Stomach (tissue), 4 donors: ENCODE results near the gene TBCK.
"Not testable (repeated sequence)": the region's sequence is repeated elsewhere in the genome, so short reads cannot be mapped to it uniquely, and the experiment has no call there.

Experiments used
- EP300 ChIP-seq: sonication (generic); formaldehyde crosslinking; IDR thresholded peaks from one replicate; pipeline ENCODE4 v1.6.1; 2017; ENCODE audit warnings: antibody characterized with exemption
- POLR2A ChIP-seq, 4 donors: fragments of 450-650 bp; IDR thresholded peaks; one replicate each; pipeline ENCODE4 v1.6.1; 2016; ENCODE audit warnings: antibody characterized with exemption in 4 of 4, control low read depth in 2 of 4, mild to moderate bottlenecking in 1 of 4, moderate library complexity in 1 of 4
- POLR2AphosphoS5 ChIP-seq, 3 donors: sonication (generic); formaldehyde crosslinking; IDR thresholded peaks; one replicate each; pipeline ENCODE4 v1.6.1; 2016; ENCODE audit warnings: antibody characterized with exemption in 3 of 3
- TF ChIP-seq, protein P1 (sequence below), 7 experiments: fragments of 450-650 bp in 4 of 7; fragments of 200-600 bp in 3 of 7; sonication (generic) in 3 of 7; IDR thresholded peaks; one replicate each; pipeline ENCODE4 v1.5.1; 2016 to 2019; ENCODE audit warnings: antibody characterized with exemption in 7 of 7, control low read depth in 2 of 7, mild to moderate bottlenecking in 1 of 7

- TF ChIP-seq, protein P1, sequence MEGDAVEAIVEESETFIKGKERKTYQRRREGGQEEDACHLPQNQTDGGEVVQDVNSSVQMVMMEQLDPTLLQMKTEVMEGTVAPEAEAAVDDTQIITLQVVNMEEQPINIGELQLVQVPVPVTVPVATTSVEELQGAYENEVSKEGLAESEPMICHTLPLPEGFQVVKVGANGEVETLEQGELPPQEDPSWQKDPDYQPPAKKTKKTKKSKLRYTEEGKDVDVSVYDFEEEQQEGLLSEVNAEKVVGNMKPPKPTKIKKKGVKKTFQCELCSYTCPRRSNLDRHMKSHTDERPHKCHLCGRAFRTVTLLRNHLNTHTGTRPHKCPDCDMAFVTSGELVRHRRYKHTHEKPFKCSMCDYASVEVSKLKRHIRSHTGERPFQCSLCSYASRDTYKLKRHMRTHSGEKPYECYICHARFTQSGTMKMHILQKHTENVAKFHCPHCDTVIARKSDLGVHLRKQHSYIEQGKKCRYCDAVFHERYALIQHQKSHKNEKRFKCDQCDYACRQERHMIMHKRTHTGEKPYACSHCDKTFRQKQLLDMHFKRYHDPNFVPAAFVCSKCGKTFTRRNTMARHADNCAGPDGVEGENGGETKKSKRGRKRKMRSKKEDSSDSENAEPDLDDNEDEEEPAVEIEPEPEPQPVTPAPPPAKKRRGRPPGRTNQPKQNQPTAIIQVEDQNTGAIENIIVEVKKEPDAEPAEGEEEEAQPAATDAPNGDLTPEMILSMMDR (IDR thresholded peaks at IDR 0.05), result not testable (repeated sequence)
- not testable (repeated sequence) for TF ChIP-seq POLR2A (IDR thresholded peaks at IDR 0.05); POLR2AphosphoS5 (IDR thresholded peaks at IDR 0.05); EP300
Observed at GRCh38 chr4:106321814-106322213, 5.8 kb upstream of the TBCK start.
